Right lobe of liver (tissue), 6 donors: Measurements from ENCODE around the gene GPM6B. TPM values are rescaled to one million over a fixed set of nuclear protein-coding genes. Genes with fewer than 3 reads are reported as not detected.
"Not testable (repeated sequence)": the region's sequence is repeated elsewhere in the genome, so short reads cannot be mapped to it uniquely, and the experiment has no call there.

ENCODE experiments used
- ATAC-seq, 4 donors: fragments of 200-7000 bp; cut with Tn5 transposase; one replicate each; pipeline ENCODE4 v1.9.1; 2020; ENCODE audit warnings: mild to moderate bottlenecking in 4 of 4, moderate library complexity in 4 of 4
- DNase-seq, 3 donors: peaks; one replicate each; pipeline ENCODE4 v3.0.0-alpha.2; 2020
- H3K27ac ChIP-seq, 3 donors: fragments of 200-600 bp; one replicate each; pipeline ENCODE4 v1.8.0; 2022
- H3K27me3 ChIP-seq, 2 donors: fragments of 200-600 bp; one replicate each; pipeline ENCODE4 v1.8.0; 2022
- H3K36me3 ChIP-seq, 4 donors: fragments of 200-600 bp; sonication (generic) in 1 of 4; one replicate each; pipeline versions ENCODE4 v1.5.1 to v1.8.0; 2017 to 2022; ENCODE audit warnings: control low read depth in 1 of 4
- H3K4me1 ChIP-seq, 4 donors: fragments of 200-600 bp; sonication (generic) in 1 of 4; one replicate each; pipeline versions ENCODE4 v1.5.1 to v1.8.0; 2017 to 2022; ENCODE audit warnings: control low read depth in 1 of 4
- H3K4me3 ChIP-seq, 3 donors: fragments of 200-600 bp; one replicate each; pipeline ENCODE4 v1.8.0; 2022
- H3K9me3 ChIP-seq, 4 donors: fragments of 200-600 bp; sonication (generic) in 1 of 4; one replicate each; pipeline versions ENCODE4 v1.5.1 to v1.8.0; 2017 to 2022; ENCODE audit warnings: control low read depth in 1 of 4
- POLR2A ChIP-seq: fragments of 450-650 bp; IDR thresholded peaks from one replicate; pipeline ENCODE4 v1.6.1; 2017; ENCODE audit warnings: antibody characterized with exemption, mild to moderate bottlenecking
- WGBS: methylation state at CpG from one replicate; pipeline ENCODE4 v1.1.6; 2018; ENCODE audit warnings: low coverage, low lambda C conversion rate; ENCODE audit not compliant: insufficient coverage; ENCODE audit errors: missing lambda C conversion rate; 5-methylcytosine and 5-hydroxymethylcytosine counted together
- intact Hi-C, 2 donors: fragments of 100-400 bp; cut with DNase I; formaldehyde crosslinking; loops; one replicate each; pipeline versions ENCODE4 v1.11.2 to v1.14.1; 2022
- total RNA-seq, 6 experiments: library from RNA; depleted of rRNA in 2 of 6; stranded (reverse); fragments of >200 nt in 2 of 6; fragmentation: NEBNext Ultra II Directional in 3 of 6; extraction: Animal tissue kit (Norgen Biotek cat#: 25700) in 3 of 6; gene quantifications; one replicate each; pipeline versions ENCODE4 v1.1.0 to v1.2.4, GENCODE V29; 2016 to 2023
- TF ChIP-seq, protein P1 (sequence below), 4 donors: fragments of 200-600 bp in 3 of 4; fragments of 450-650 bp in 1 of 4; IDR thresholded peaks; one replicate each; pipeline versions ENCODE4 v1.5.1 to v1.8.0; 2016 to 2022; ENCODE audit warnings: antibody characterized with exemption in 4 of 4, mild to moderate bottlenecking in 2 of 4
- donor health status: DM: no; HTN: yes; CAD: no.
- donor health status: DM: no; HTN: no; CAD: no.
- donor health status: DM: no; HTN: no; CAD: no.
- donor health status: DM: no; HTN: yes; CAD: no.
- donor health status: DM: no; HTN: yes; CAD: no.

The GPM6B gene
- total RNA-seq, 6 experiments from 2014 or later: 0.18 to 1.6 (median 0.64) TPM

GRCh38 chrX:13733506-13733905 is 83.4 kb downstream of the GPM6B start:
- Histone ChIP-seq H3K36me3 (no peaks in the 10 kb centered on the region), H3K27me3 (no peaks in the 10 kb centered on the region), H3K9me3 (no peaks in the 10 kb centered on the region), H3K4me1 (peaks cover 0 to 5% (median 0%) of the 10 kb centered on the region in 4 donors), H3K4me3 (peak overlapping the region; percentile 72 to 90 (median 80)), H3K27ac (peak overlapping the region in 1 of 3 donors; percentile 82)
- intact Hi-C loops: no loop called here
- DNase-seq: no peak
- no peak for ATAC-seq
- TF ChIP-seq, protein P1, sequence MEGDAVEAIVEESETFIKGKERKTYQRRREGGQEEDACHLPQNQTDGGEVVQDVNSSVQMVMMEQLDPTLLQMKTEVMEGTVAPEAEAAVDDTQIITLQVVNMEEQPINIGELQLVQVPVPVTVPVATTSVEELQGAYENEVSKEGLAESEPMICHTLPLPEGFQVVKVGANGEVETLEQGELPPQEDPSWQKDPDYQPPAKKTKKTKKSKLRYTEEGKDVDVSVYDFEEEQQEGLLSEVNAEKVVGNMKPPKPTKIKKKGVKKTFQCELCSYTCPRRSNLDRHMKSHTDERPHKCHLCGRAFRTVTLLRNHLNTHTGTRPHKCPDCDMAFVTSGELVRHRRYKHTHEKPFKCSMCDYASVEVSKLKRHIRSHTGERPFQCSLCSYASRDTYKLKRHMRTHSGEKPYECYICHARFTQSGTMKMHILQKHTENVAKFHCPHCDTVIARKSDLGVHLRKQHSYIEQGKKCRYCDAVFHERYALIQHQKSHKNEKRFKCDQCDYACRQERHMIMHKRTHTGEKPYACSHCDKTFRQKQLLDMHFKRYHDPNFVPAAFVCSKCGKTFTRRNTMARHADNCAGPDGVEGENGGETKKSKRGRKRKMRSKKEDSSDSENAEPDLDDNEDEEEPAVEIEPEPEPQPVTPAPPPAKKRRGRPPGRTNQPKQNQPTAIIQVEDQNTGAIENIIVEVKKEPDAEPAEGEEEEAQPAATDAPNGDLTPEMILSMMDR (IDR thresholded peaks at IDR 0.05): no peak
- 45% methylated on average over 4 of the region's 4 CpGs for WGBS

DNA sequence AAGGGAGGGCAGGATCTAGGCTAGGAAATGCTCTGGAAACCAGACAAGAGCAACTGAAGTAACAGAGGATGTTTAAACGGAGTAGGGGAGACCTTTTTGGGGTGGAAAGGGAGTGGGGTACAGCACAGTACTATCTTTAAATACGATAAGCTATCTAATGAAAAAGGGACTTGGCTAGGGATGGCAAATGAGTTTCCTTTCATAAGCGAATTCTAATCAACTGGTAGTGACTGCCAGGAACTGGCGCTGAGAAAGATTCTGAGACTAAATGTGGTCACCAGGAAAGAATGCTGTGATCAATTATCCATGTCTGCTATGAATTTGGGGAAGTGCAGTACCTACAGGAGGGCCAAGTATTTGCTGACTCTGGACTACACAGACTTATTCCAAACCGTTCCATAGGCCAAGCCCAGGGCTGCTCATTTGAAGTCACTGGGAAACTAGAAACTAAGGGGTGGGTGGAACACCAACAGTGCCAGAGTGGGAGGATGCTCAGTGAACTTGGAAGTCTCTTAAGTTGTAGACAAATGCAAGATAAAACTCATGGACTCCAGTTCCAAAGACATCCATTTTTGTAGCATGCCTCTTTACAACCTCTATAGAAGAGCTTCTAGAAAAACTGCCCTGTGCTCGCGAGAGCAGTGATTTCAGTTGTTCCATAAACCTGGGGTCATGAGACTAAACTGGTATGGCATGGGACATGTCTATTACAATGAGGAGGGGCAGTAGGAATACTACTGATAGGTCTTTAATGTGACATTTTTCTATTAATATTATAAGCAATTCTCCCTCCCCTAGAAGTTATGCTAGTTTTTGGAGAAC is 84.4 kb downstream of the GPM6B start:
- DNase-seq: no peak
- no peaks in the 10 kb centered on the region for H3K36me3 ChIP-seq
- intact Hi-C loops: no loop called here
- no peak for TF ChIP-seq POLR2A
- TF ChIP-seq, protein P1 (IDR thresholded peaks at IDR 0.05): no peak
- no peak overlapping the region for H3K4me3 ChIP-seq
- no peak overlapping the region for H3K27ac ChIP-seq
- peak in 1 of 4 donors; percentile 1 for ATAC-seq
- WGBS: 57% methylated on average over 7 of the region's 7 CpGs
- H3K27me3 ChIP-seq: no peaks in the 10 kb centered on the region
- no peaks in the 10 kb centered on the region for H3K9me3 ChIP-seq
- H3K4me1 ChIP-seq: peaks cover 0 to 5% (median 0%) of the 10 kb centered on the region in 4 donors

DNA sequence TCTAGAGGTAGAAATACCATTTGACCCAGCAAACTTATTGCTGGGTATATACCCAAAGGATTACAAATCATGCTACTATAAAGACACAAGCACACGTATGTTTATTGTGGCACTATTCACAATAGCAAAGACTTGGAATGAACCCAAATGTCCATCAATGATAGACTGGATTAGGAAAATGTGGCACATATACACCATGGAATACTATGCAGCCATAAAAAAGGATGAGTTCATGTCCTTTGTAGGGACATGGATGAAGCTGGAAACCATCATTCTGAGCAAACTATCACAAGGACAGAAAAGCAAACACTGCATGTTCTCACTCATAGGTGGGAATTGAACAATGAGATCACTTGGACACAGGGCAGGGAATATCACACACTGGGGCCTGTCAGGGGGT is 86.4 kb downstream of the GPM6B start:
- H3K27ac ChIP-seq, H3K9me3 ChIP-seq, DNase-seq, ATAC-seq, H3K27me3 ChIP-seq, intact Hi-C loops, H3K4me1 ChIP-seq, H3K4me3 ChIP-seq, H3K36me3 ChIP-seq: not testable (repeated sequence)
- 75% methylated on average over 1 of the region's 1 CpG for WGBS

GRCh38 chrX:13726583-13726982 is 90.3 kb downstream of the GPM6B start:
- H3K36me3 ChIP-seq, H3K4me1 ChIP-seq, H3K27me3 ChIP-seq, H3K9me3 ChIP-seq, intact Hi-C loops, H3K4me3 ChIP-seq, DNase-seq, H3K27ac ChIP-seq, ATAC-seq: not testable (repeated sequence)
- WGBS: 44% methylated on average over 2 of the region's 2 CpGs

DNA sequence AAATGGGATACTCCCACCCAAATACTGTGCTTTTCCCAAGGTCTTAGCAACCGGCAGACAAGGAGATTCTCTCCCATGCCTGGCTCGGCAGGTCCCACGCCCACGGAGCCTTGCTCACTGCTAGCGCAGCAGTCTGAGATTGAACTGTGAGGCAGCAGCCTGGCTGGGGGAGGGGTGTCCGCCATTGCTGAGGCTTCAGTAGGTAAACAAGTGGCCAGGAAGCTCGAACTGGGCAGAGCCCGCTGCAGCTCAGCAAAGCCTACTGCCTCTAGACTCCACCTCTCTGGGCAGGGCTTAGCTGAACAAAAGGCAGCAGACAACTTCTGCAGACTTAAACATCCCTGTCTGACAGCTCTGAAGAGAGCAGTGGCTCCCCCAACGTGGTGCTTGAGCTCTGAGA is 92.0 kb downstream of the GPM6B start:
- H3K4me1 ChIP-seq, H3K36me3 ChIP-seq, H3K27me3 ChIP-seq, DNase-seq, H3K9me3 ChIP-seq, ATAC-seq, H3K27ac ChIP-seq, H3K4me3 ChIP-seq, intact Hi-C loops: not testable (repeated sequence)
- 60% methylated on average over 1 of the region's 9 CpGs for WGBS

DNA sequence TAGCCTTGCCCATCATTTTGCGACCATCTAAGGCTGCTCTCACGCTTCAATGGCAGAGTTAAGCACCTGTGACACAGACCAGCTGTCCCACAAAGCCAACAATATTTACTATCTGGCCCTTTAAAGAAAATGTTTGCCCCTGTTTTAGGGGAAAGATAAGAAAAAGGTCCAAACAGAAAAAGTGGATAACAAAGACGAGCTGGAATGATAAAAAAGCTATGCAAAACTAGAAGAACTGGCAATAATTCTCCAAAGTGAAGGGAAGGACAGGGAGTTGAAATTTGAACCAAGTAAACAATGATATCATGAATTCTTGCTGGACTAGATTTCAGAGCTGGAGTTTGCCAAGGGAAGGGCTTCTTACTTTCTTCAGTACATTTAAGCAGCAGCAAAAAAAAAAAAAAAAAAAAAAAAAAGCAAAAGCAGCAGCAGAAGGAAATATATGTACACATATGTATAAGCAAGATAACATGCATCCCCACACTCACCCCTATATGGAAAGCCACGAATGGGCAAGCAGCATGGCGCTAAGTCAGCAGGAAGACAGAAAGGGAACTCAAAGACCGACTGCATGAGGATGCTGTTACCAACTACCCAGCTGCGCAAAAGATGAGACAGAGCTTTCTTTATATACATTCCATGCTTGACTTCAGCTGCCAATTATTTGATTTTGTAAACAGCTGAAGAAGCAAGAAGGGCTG is 94.9 kb downstream of the GPM6B start:
- no peak for DNase-seq
- Histone ChIP-seq H3K4me1 (peaks cover 0 to 3% (median 0%) of the 10 kb centered on the region in 4 donors), H3K4me3 (no peak overlapping the region), H3K9me3 (no peaks in the 10 kb centered on the region), H3K27me3 (no peaks in the 10 kb centered on the region), H3K27ac (no peak overlapping the region), H3K36me3 (peaks cover 0 to 13% (median 0%) of the 10 kb centered on the region in 4 donors)
- TF ChIP-seq POLR2A: no peak
- TF ChIP-seq, protein P1 (IDR thresholded peaks at IDR 0.05): no peak
- WGBS: 41% methylated on average over 6 of the region's 7 CpGs
- peak in 2 of 4 donors; percentile 36 to 62 for ATAC-seq
- intact Hi-C loops: no loop called here
